ENCODE measurements around the gene IFITM2.

GRCh38 chr11:355581-356458, 48.2 kb downstream of the IFITM2 start:
- TF ChIP-seq CTCF (IDR thresholded peaks at IDR 0.05) (no peak), POLR2A (IDR thresholded peaks at IDR 0.05) (no peak)

Measured in stomach (tissue), 4 donors.